Fibroblast of lung (primary cell): ENCODE results near the gene DYRK1A. TPM values are rescaled to one million over a fixed set of nuclear protein-coding genes. Genes with fewer than 3 reads are reported as not detected.
"Not testable (repeated sequence)": the region's sequence is repeated elsewhere in the genome, so short reads cannot be mapped to it uniquely, and the experiment has no call there.

Experiments used
- DNase-seq, 2 donors: peaks; one replicate each; pipeline versions ENCODE4 v3.0.0 to v3.0.0-alpha.2; 2010; ENCODE audit warnings: low read depth in 2 of 2
- H2AFZ ChIP-seq: 2 replicates; pipeline ENCODE4 v1.5.1; 2012; ENCODE audit warnings: low read length, control low read depth, inconsistent platforms
- H3K27ac ChIP-seq: 2 replicates; pipeline ENCODE4 v1.5.1; 2011; ENCODE audit warnings: low read length, control low read depth; ENCODE audit not compliant: insufficient read depth
- H3K27me3 ChIP-seq: 2 replicates; pipeline ENCODE4 v1.5.1; 2011; ENCODE audit warnings: mild to moderate bottlenecking, low read length; ENCODE audit not compliant: control insufficient read depth, insufficient read depth
- H3K36me3 ChIP-seq: 2 replicates; pipeline ENCODE4 v1.5.1; 2011; ENCODE audit warnings: low read length; ENCODE audit not compliant: control insufficient read depth, insufficient read depth
- H3K4me1 ChIP-seq: 2 replicates; pipeline ENCODE4 v1.5.1; 2011; ENCODE audit warnings: low read length; ENCODE audit not compliant: control insufficient read depth, insufficient read depth; ENCODE audit errors: extremely low read depth
- H3K4me2 ChIP-seq: 2 replicates; pipeline ENCODE4 v1.5.1; 2011; ENCODE audit warnings: low read length, control low read depth; ENCODE audit not compliant: insufficient read depth; ENCODE audit errors: extremely low read depth
- H3K4me3 ChIP-seq, 4 experiments: fragments of 200-600 bp in 1 of 4; sonication (generic) in 1 of 4; replicated peaks in 1 of 4; 2 replicates each; pipeline ENCODE4 v1.5.1; 2011 to 2016; ENCODE audit warnings: low read length in 4 of 4, low read depth in 3 of 4, mild to moderate bottlenecking in 3 of 4, control low read depth in 2 of 4, inconsistent platforms in 1 of 4, mixed read lengths in 1 of 4; ENCODE audit not compliant: insufficient read depth in 1 of 4; ENCODE audit errors: control extremely low read depth in 1 of 4
- H3K79me2 ChIP-seq: 2 replicates; pipeline ENCODE4 v1.5.1; 2012; ENCODE audit warnings: mild to moderate bottlenecking, low read length, inconsistent platforms; ENCODE audit not compliant: control insufficient read depth, insufficient read depth
- H3K9ac ChIP-seq: 2 replicates; pipeline ENCODE4 v1.5.1; 2011; ENCODE audit warnings: mild to moderate bottlenecking, low read length, control low read depth; ENCODE audit not compliant: insufficient read depth
- H3K9me3 ChIP-seq: 2 replicates; pipeline ENCODE4 v1.5.1; 2012; ENCODE audit warnings: low read depth, low read length; ENCODE audit not compliant: control insufficient read depth, insufficient read depth
- H4K20me1 ChIP-seq: 2 replicates; pipeline ENCODE4 v1.5.1; 2011; ENCODE audit warnings: low read length; ENCODE audit not compliant: control insufficient read depth, insufficient read depth; ENCODE audit errors: extremely low read depth
- EZH2 ChIP-seq: IDR thresholded peaks from 2 replicates; pipeline ENCODE4 v1.5.1; 2012; ENCODE audit warnings: low read length, control low read depth, mild to moderate bottlenecking; ENCODE audit errors: missing control alignments
- polyA plus RNA-seq, 2 donors: library from polyadenylated mRNA; depleted of rRNA in 1 of 2; stranded (reverse) in 1 of 2; unstranded in 1 of 2; fragments of >200 nt; gene quantifications; 2 replicates each; pipeline ENCODE4 v1.2.1, GENCODE V29; 2011 to 2012; ENCODE audit warnings: missing spikeins in 1 of 2
- total RNA-seq: library from RNA; depleted of rRNA; stranded (reverse); fragments of >200 nt; gene quantifications from 2 replicates; pipeline ENCODE4 v1.2.1, GENCODE V29; 2014
- TF ChIP-seq, protein P1 (sequence below), 2 donors: IDR thresholded peaks in 1 of 2; conservative IDR thresholded peaks in 1 of 2; 1 replicate in 1 of 2; 2 replicates in 1 of 2; pipeline ENCODE4 v1.5.1; 2011 to 2012; ENCODE audit warnings: low read length in 2 of 2, control low read depth in 1 of 2, inconsistent platforms in 1 of 2, low read depth in 1 of 2, mild to moderate bottlenecking in 1 of 2

DYRK1A gene
- total and polyA plus RNA-seq, 2 donors (not counting 1 experiment from before 2014, with no cell fraction given) = 45.9 to 64.1 TPM

DNA sequence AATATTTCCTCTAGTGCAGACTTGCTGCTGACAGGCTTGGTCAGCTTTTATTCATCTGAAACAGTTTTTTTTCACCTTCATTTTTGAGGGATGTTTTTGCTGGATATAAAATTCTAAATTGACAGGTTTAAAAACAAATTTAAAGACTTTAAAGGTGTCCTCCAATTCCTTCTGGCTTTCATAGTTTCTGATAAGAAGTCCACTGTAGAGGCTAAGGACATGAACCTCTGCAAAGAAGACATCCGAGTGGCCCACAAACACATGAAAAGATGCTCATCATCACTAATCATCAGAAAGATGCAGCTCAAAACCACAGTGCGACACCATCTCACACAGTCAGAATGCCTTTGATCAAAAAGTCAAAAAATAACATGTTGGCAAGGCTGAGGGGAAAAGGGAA, 42.0 kb upstream of the DYRK1A start:
- H3K79me2 ChIP-seq = no peaks in the 10 kb centered on the region
- no peak overlapping the region for H3K27ac ChIP-seq
- no peak overlapping the region for H3K4me2 ChIP-seq
- H4K20me1 ChIP-seq = no peaks in the 10 kb centered on the region
- H3K9me3 ChIP-seq = no peaks in the 10 kb centered on the region
- H3K36me3 ChIP-seq = no peaks in the 10 kb centered on the region
- H3K27me3 ChIP-seq = no peaks in the 10 kb centered on the region
- no peak overlapping the region for H3K9ac ChIP-seq
- H3K4me3 ChIP-seq = no peak overlapping the region
- DNase-seq = no peak
- H3K4me1 ChIP-seq = no peaks in the 10 kb centered on the region
- no peak for TF ChIP-seq EZH2
- TF ChIP-seq, protein P1, sequence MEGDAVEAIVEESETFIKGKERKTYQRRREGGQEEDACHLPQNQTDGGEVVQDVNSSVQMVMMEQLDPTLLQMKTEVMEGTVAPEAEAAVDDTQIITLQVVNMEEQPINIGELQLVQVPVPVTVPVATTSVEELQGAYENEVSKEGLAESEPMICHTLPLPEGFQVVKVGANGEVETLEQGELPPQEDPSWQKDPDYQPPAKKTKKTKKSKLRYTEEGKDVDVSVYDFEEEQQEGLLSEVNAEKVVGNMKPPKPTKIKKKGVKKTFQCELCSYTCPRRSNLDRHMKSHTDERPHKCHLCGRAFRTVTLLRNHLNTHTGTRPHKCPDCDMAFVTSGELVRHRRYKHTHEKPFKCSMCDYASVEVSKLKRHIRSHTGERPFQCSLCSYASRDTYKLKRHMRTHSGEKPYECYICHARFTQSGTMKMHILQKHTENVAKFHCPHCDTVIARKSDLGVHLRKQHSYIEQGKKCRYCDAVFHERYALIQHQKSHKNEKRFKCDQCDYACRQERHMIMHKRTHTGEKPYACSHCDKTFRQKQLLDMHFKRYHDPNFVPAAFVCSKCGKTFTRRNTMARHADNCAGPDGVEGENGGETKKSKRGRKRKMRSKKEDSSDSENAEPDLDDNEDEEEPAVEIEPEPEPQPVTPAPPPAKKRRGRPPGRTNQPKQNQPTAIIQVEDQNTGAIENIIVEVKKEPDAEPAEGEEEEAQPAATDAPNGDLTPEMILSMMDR (conservative IDR thresholded peaks at IDR 0.05 in 1 of 2, IDR thresholded peaks at IDR 0.05 in 1 of 2; ENCODE audit: low read depth in 1 of 2, low read length in 2 of 2) = no peak
- no peak overlapping the region for H2AFZ ChIP-seq

- not testable (repeated sequence) for H3K4me3 ChIP-seq, H3K27ac ChIP-seq, H2AFZ ChIP-seq, DNase-seq, H3K36me3 ChIP-seq, H3K9me3 ChIP-seq, H4K20me1 ChIP-seq, H3K4me2 ChIP-seq, H3K4me1 ChIP-seq, H3K79me2 ChIP-seq, H3K27me3 ChIP-seq, H3K9ac ChIP-seq
Measured at GRCh38 chr21:37328147-37328546, 38.4 kb upstream of the DYRK1A start.

GRCh38 chr21:37331411-37331810, 35.2 kb upstream of the DYRK1A start:
- no peak for DNase-seq
- H2AFZ ChIP-seq = no peak overlapping the region
- H3K9ac ChIP-seq = no peak overlapping the region
- no peak for TF ChIP-seq EZH2
- TF ChIP-seq, protein P1 (conservative IDR thresholded peaks at IDR 0.05 in 1 of 2, IDR thresholded peaks at IDR 0.05 in 1 of 2; ENCODE audit: low read depth in 1 of 2, low read length in 2 of 2) = no peak
- H3K9me3 ChIP-seq = no peaks in the 10 kb centered on the region
- H3K36me3 ChIP-seq = no peaks in the 10 kb centered on the region
- H3K4me3 ChIP-seq = no peak overlapping the region
- H3K27me3 ChIP-seq = no peaks in the 10 kb centered on the region
- no peak overlapping the region for H3K27ac ChIP-seq
- no peak overlapping the region for H3K4me2 ChIP-seq
- H3K4me1 ChIP-seq = no peaks in the 10 kb centered on the region
- no peaks in the 10 kb centered on the region for H3K79me2 ChIP-seq
- H4K20me1 ChIP-seq = no peaks in the 10 kb centered on the region
